Activated CD4-positive, alpha-beta T cell treated with anti-CD3 and anti-CD28 coated beads, Interleukin-2, amount 50 U/mL, for 48 hours (primary cell): ENCODE results near the gene NFATC1.

ENCODE experiments used
- DNase-seq, 2 experiments: peaks; one replicate each; pipeline ENCODE4 v3.0.0-alpha.2; 2020

NFATC1 gene

GRCh38 chr18:79525556-79526467, 130.1 kb downstream of the NFATC1 start:
- no peak for DNase-seq

- peak in 1 of 2 experiments; percentile 34 for DNase-seq
Observed at GRCh38 chr18:79526468-79527460, 131.0 kb downstream of the NFATC1 start.

- DNase-seq = no peak
Observed at GRCh38 chr18:79527656-79528315, 132.1 kb downstream of the NFATC1 start.

GRCh38 chr18:79528316-79528695, 132.6 kb downstream of the NFATC1 start:
- no peak for DNase-seq

- DNase-seq = peak; percentile 80 to 85
Observed at GRCh38 chr18:79528846-79529245, 133.1 kb downstream of the NFATC1 start.

GRCh38 chr18:79529296-79529695, 133.6 kb downstream of the NFATC1 start:
- no peak for DNase-seq

GRCh38 chr18:79529991-79530390, 134.3 kb downstream of the NFATC1 start:
- no peak for DNase-seq

- DNase-seq = no peak
Observed at GRCh38 chr18:79530821-79531220, 135.1 kb downstream of the NFATC1 start.

GRCh38 chr18:79531386-79531785, 135.7 kb downstream of the NFATC1 start:
- no peak for DNase-seq

- DNase-seq = no peak
Observed at GRCh38 chr18:79531926-79532312, 136.2 kb downstream of the NFATC1 start.

- no peak for DNase-seq
Observed at GRCh38 chr18:79532313-79533007, 136.7 kb downstream of the NFATC1 start.

- DNase-seq = no peak
Observed at GRCh38 chr18:79533146-79533545, 137.4 kb downstream of the NFATC1 start.

GRCh38 chr18:79533591-79533990, 137.9 kb downstream of the NFATC1 start:
- DNase-seq = no peak

GRCh38 chr18:79534356-79534755, 138.6 kb downstream of the NFATC1 start:
- no peak for DNase-seq

- no peak for DNase-seq
Observed at GRCh38 chr18:79537758-79538157, 142.0 kb downstream of the NFATC1 start.

GRCh38 chr18:79538635-79539034, 142.9 kb downstream of the NFATC1 start:
- DNase-seq = no peak

GRCh38 chr18:79540161-79540903, 144.6 kb downstream of the NFATC1 start:
- DNase-seq = no peak

GRCh38 chr18:79540904-79541282, 145.2 kb downstream of the NFATC1 start:
- DNase-seq = no peak

GRCh38 chr18:79542213-79542612, 146.5 kb downstream of the NFATC1 start:
- no peak for DNase-seq

GRCh38 chr18:79542876-79543750, 147.4 kb downstream of the NFATC1 start:
- no peak for DNase-seq
